Brain microvascular endothelial cell (primary cell): ENCODE measurements around the gene PFKL.

ENCODE experiments used
- DNase-seq: peaks from one replicate; pipeline ENCODE4 v3.0.0-alpha.2; 2020
- H3K27ac ChIP-seq: fragments of 250-450 bp; sonication (Bioruptor Pico); 2 replicates; pipeline ENCODE4 v1.5.1; 2020; ENCODE audit warnings: mild to moderate bottlenecking, moderate library complexity
- H3K27me3 ChIP-seq: fragments of 250-450 bp; sonication (Bioruptor Pico); replicated peaks from 2 replicates; pipeline ENCODE4 v1.5.1; 2020; ENCODE audit warnings: mild to moderate bottlenecking
- H3K36me3 ChIP-seq: fragments of 250-450 bp; sonication (Bioruptor Pico); replicated peaks from 2 replicates; pipeline ENCODE4 v1.5.1; 2020; ENCODE audit warnings: mild to moderate bottlenecking
- H3K4me3 ChIP-seq: 2 replicates; pipeline ENCODE4 v1.5.1; 2011; ENCODE audit warnings: low read depth, mild to moderate bottlenecking, control low read depth, low read length, moderate library complexity
- in situ Hi-C: cut with HindIII; loops from 2 replicates; pipeline ENCODE4 v1.10.0; 2017; ENCODE audit warnings: low sequenced_read_pairs, low pct_ligation_motif_present
- TF ChIP-seq, protein P1 (sequence below): IDR thresholded peaks from 2 replicates; pipeline ENCODE4 v1.5.1; 2011; ENCODE audit warnings: low read depth, mild to moderate bottlenecking, moderate library complexity, low read length, control low read depth, inconsistent platforms; ENCODE audit errors: missing control alignments

Gene PFKL

GRCh38 chr21:44320847-44321246 lies 21.0 kb downstream of the PFKL start:
- in situ Hi-C loops: no loop called here
- Histone ChIP-seq H3K27ac (no peak overlapping the region), H3K4me3 (no peak overlapping the region), H3K36me3 (peaks cover 44% of the 10 kb centered on the region), H3K27me3 (no peaks in the 10 kb centered on the region)
- TF ChIP-seq, protein P1, sequence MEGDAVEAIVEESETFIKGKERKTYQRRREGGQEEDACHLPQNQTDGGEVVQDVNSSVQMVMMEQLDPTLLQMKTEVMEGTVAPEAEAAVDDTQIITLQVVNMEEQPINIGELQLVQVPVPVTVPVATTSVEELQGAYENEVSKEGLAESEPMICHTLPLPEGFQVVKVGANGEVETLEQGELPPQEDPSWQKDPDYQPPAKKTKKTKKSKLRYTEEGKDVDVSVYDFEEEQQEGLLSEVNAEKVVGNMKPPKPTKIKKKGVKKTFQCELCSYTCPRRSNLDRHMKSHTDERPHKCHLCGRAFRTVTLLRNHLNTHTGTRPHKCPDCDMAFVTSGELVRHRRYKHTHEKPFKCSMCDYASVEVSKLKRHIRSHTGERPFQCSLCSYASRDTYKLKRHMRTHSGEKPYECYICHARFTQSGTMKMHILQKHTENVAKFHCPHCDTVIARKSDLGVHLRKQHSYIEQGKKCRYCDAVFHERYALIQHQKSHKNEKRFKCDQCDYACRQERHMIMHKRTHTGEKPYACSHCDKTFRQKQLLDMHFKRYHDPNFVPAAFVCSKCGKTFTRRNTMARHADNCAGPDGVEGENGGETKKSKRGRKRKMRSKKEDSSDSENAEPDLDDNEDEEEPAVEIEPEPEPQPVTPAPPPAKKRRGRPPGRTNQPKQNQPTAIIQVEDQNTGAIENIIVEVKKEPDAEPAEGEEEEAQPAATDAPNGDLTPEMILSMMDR: no peak
- DNase-seq: no peak

DNA sequence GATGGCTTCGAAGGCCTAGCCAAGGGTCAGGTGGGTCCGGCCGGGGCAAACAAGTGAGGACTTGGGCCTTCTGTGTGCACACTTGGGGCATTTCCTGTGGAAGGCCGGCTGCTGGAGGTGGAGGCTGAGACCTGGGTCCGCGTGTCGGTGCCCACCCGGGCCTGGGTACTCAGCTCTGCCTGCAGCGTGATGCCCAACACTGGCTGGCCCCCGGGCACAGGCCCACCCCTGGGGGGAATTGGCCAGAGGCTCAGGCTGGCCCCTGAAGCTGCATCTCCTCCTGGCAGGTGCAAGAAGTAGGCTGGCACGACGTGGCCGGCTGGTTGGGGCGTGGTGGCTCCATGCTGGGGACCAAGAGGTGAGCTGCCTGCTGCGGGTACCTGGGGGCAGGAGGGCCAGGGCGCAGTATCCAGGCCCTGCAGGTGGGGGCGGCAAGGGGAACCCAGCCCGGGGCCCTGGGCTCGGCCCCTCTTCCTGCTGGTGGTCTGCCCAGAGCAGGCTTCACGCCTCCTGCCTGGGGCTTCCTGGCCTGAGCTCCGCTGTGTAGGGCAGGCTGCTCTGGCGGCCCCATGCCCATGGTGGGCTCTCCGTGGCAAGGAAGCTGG lies 22.1 kb downstream of the PFKL start:
- Histone ChIP-seq H3K4me3 (no peak overlapping the region), H3K36me3 (peaks cover 45% of the 10 kb centered on the region), H3K27ac (no peak overlapping the region), H3K27me3 (no peaks in the 10 kb centered on the region)
- TF ChIP-seq, protein P1: no peak
- in situ Hi-C loops: no loop called here
- no peak for DNase-seq

DNA sequence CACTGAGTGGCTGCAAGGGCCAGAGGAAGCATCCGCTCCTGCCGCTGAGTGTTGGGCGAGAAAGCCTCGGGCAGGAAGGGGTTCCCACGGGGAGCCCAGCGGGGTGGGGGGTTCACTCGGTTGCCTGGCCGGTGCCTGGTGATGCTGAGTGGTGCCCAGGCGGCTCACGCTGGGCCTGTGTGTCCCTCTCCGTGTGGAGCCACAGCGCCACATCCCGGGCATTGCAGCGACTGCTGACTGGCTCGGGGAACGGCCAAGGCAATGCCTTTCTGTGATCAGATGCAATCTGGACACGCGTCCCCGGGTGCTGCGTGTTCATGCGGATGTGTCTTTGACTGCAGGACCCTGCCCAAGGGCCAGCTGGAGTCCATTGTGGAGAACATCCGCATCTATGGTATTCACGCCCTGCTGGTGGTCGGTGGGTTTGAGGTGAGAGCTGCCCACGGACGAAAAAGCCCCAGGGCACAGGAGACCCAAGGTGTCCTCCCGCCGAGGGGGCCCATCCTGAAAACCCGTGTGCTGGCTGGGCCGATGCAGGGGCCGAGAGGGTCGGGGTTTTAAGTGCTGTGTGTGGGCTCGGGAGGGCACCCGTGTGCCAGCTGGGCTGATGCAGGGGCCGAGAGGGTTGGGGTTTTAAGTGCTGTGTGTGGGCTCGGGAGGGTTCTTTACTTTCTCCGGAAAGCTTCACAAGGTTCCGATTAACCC lies 22.9 kb downstream of the PFKL start:
- TF ChIP-seq, protein P1: no peak
- no peak overlapping the region for H3K27ac ChIP-seq
- no peaks in the 10 kb centered on the region for H3K27me3 ChIP-seq
- DNase-seq: no peak
- H3K4me3 ChIP-seq: no peak overlapping the region
- H3K36me3 ChIP-seq: peaks cover 48% of the 10 kb centered on the region
- in situ Hi-C loops: no loop called here

GRCh38 chr21:44323591-44323990 lies 23.7 kb downstream of the PFKL start:
- Histone ChIP-seq H3K4me3 (no peak overlapping the region), H3K36me3 (peaks cover 48% of the 10 kb centered on the region), H3K27ac (no peak overlapping the region), H3K27me3 (no peaks in the 10 kb centered on the region)
- in situ Hi-C loops: no loop called here
- no peak for DNase-seq
- TF ChIP-seq, protein P1: no peak

DNA sequence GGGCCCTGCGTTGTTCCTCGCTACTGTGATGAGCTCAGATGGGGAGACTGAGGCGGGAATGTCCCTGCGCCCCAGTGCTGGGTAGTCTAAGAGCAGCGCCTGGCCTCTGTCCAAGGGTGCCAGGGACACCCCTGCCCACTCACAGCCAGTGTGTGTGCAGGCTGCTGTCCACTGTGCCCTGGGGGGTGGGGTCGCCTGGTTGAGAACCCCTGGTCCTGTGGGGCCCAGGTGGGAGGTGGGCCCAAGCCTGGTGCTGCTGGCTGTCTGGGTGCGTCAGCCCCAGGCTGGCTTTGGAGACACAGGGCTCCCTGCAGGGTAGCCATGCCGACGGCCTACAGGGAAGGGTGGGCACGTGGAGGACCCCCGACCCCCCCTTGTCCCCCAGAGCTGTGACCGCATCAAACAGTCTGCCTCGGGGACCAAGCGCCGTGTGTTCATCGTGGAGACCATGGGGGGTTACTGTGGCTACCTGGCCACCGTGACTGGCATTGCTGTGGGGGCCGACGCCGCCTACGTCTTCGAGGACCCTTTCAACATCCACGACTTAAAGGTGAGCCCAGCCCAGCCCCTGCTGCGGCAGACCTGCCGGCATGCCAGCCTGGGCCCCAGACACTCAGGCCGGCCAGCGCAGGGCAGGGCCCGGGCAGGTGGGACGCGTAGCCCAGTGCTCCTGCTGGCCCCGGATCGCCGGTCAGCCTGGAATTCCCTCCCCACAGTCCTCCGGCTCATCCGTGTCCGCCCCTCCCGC lies 24.4 kb downstream of the PFKL start:
- no peak overlapping the region for H3K4me3 ChIP-seq
- TF ChIP-seq, protein P1: no peak
- no peaks in the 10 kb centered on the region for H3K27me3 ChIP-seq
- in situ Hi-C loops: no loop called here
- H3K36me3 ChIP-seq: peaks cover 46% of the 10 kb centered on the region
- DNase-seq: no peak
- no peak overlapping the region for H3K27ac ChIP-seq
